OCI-LY3 (cell line): ENCODE measurements around the gene BTBD9.

Experiments used
- EZH2phosphoT487 ChIP-seq: fragments of 200-600 bp; shearing (Covaris generic); IDR thresholded peaks from 2 replicates; pipeline ENCODE4 v1.6.1; 2018; ENCODE audit warnings: antibody characterized with exemption, mixed run types, low read depth
- TF ChIP-seq, protein P1 (sequence below): fragments of 200-600, 300-600 bp; sonication (generic); IDR thresholded peaks from 2 replicates; pipeline ENCODE4 v1.5.1; 2014; ENCODE audit warnings: antibody characterized with exemption, low read length, low read depth

GRCh38 chr6:38193481-38194281, 446.0 kb downstream of the BTBD9 start:
- TF ChIP-seq, protein P1, sequence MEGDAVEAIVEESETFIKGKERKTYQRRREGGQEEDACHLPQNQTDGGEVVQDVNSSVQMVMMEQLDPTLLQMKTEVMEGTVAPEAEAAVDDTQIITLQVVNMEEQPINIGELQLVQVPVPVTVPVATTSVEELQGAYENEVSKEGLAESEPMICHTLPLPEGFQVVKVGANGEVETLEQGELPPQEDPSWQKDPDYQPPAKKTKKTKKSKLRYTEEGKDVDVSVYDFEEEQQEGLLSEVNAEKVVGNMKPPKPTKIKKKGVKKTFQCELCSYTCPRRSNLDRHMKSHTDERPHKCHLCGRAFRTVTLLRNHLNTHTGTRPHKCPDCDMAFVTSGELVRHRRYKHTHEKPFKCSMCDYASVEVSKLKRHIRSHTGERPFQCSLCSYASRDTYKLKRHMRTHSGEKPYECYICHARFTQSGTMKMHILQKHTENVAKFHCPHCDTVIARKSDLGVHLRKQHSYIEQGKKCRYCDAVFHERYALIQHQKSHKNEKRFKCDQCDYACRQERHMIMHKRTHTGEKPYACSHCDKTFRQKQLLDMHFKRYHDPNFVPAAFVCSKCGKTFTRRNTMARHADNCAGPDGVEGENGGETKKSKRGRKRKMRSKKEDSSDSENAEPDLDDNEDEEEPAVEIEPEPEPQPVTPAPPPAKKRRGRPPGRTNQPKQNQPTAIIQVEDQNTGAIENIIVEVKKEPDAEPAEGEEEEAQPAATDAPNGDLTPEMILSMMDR = no peak
- TF ChIP-seq EZH2phosphoT487 = no peak
